Mammary epithelial cell (primary cell): ENCODE results near the gene CCDC169.

Experiments
- EZH2 ChIP-seq: IDR thresholded peaks from 2 replicates; pipeline ENCODE4 v1.6.1; 2012; ENCODE audit warnings: low read length, inconsistent platforms, borderline replicate concordance
- TF ChIP-seq, protein P1 (sequence below), 2 donors: IDR thresholded peaks in 1 of 2; conservative IDR thresholded peaks in 1 of 2; 2 replicates each; pipeline ENCODE4 v1.5.1; 2011 to 2012; ENCODE audit warnings: inconsistent platforms in 2 of 2, low read length in 2 of 2, mild to moderate bottlenecking in 2 of 2, control low read depth in 1 of 2, low read depth in 1 of 2; ENCODE audit not compliant: insufficient read depth in 1 of 2; ENCODE audit errors: extremely low read depth in 1 of 2

DNA sequence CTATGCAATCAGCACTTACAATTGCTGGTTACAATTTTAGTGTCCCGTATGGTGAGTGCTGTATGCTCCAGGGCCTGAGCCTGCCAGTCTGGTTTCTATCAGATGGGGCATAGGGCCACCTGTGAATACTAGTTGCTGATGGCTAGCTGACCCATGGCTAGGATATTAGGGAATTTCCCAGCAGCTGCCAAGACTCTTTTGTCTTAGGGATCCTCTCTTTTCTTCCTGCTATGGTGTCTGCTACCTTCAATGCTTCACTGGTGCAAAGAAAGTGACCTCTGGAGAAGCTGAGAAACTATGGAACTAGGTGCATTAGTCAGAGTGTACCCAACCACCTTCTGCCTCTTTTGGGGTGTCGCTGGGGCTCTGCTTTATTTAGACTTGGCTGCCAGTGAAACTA lies 11.6 kb downstream of the CCDC169 start:
- TF ChIP-seq, protein P1, sequence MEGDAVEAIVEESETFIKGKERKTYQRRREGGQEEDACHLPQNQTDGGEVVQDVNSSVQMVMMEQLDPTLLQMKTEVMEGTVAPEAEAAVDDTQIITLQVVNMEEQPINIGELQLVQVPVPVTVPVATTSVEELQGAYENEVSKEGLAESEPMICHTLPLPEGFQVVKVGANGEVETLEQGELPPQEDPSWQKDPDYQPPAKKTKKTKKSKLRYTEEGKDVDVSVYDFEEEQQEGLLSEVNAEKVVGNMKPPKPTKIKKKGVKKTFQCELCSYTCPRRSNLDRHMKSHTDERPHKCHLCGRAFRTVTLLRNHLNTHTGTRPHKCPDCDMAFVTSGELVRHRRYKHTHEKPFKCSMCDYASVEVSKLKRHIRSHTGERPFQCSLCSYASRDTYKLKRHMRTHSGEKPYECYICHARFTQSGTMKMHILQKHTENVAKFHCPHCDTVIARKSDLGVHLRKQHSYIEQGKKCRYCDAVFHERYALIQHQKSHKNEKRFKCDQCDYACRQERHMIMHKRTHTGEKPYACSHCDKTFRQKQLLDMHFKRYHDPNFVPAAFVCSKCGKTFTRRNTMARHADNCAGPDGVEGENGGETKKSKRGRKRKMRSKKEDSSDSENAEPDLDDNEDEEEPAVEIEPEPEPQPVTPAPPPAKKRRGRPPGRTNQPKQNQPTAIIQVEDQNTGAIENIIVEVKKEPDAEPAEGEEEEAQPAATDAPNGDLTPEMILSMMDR (conservative IDR thresholded peaks at IDR 0.05 in 1 of 2, IDR thresholded peaks at IDR 0.05 in 1 of 2; ENCODE audit: extremely low read depth in 1 of 2, insufficient read depth in 1 of 2, low read depth in 1 of 2, low read length in 2 of 2): no peak
- TF ChIP-seq EZH2: no peak
